Measurements from ENCODE around the gene ASAP2.

The ASAP2 gene

DNA sequence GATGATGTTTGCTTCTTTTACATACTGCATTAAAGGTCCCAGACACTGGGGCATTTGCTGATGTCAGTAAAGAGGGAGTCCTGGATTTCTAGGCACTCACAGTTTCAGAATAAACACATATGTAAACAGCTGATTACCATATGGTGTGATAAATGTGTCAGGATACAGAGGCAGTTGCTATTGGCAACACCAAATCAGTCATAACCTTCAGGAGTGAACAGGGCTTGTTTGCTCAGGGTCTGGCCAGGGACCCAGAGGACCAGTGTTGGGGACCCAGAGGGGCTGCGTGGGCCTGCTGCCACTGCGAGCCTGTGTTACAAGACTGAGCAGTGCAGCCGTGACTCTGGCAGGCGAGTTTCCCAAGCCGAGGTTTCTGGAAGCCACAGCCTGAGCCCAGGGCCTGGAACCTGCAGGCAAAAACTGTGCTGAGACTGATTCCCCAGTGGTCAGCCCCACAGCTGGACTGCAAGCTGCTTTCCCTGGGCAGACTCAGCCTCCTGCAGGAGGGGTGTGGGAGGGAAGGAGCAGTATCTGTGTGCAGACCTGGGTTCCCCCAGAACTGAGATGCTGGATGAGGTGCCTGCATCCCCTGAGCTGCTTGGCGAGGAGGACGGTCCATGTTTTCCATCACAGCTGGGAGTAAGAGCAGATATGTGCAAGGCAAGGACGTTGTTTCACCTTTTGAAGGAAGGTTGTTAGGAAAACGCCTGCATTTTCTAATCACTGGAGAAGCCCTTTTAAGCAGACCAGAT lies 23.6 kb downstream of the ASAP2 start:
- DNase-seq = peak in 1 of 56 donors; percentile 32

DNA sequence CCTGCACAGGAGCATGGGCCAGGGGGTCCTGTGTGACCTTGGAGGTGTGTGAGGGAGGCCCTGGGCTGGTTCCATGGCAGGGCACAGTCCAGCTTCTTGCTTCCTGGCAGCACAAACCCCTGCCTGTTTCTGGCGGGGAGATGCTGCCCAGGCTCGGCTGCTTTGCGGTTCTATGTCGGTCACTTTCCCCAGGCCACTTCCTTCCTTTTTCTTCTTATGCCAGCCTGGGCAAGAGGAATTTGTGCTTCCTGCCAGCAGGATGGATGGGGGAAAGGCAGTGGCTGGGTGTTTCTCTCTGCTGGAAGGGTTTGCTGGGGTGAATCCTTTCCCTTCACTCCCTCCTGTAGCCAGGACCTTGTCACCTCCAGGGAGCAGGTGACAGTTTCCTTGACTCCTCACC lies 24.3 kb downstream of the ASAP2 start:
- DNase-seq = peak in 12 of 56 donors; percentile 19 to 53 (median 42)

DNA sequence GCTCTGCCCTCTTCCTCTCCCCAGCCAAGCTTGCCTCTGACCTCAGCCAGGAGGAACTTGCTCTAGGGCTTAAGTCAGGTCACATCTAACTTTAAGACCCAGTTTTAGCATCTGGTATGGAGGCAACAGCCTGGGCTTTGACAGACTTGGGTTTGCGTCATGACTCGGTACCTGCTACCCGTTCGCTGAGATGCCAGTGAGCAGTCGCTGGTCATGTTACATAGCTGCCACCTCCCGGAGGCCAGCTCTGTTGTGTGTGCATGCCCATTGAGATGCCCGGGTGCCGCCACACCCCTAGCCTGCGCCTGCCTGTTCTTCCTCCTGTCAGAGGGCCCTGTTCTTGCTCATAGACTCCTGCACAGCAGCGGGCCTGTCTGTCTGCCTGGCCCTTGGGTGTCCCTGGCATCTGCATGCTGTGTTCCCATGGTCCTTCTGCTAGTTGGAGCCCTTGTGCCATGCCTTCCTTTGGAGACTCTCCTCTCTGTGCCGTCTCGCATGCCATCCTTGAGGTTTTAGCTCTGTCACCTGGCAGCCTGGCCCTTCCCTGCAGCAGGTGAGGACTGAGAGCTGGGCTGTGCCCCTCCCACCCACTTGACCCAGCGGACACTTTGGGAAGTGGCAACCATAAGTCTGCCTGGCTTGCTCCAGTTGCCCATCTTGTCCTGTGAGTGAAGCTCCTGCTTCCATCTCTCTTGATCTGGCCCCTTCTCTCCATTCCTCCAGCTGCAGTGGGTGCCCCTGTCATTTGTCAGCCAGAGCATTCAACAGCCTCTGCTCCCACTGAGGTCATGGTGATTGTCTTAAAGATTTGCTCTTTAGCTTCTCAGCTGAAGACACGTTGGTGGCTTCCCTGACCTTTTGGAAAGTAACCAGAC lies 24.9 kb downstream of the ASAP2 start:
- DNase-seq = no peak

GRCh38 chr2:9232166-9232479 lies 25.5 kb downstream of the ASAP2 start:
- no peak for DNase-seq

DNA sequence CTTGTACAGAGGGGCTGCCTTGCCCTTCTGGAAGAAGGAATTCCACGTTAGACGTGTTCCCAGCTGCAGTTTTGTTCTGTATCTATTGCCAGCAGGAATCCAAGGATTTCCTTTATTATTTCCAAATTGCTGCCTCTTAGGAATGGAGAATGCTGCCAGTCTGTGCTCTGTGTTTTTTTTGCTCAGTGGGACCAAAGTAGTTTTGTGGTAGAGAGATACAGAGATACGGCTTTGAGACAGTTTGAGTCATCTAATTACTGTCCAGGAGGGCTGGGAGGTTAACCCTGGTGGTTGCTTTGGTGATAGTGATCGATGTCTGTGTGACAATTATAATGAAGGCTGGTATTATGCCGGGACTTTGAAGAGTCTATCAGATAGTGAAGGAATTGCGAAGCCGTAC lies 26.3 kb downstream of the ASAP2 start:
- DNase-seq = no peak

GRCh38 chr2:9234680-9235146 lies 28.1 kb downstream of the ASAP2 start:
- DNase-seq = no peak

- DNase-seq = no peak
These were observed 28.8 kb downstream of the ASAP2 start for GRCh38 chr2:9235147-9236044.

DNA sequence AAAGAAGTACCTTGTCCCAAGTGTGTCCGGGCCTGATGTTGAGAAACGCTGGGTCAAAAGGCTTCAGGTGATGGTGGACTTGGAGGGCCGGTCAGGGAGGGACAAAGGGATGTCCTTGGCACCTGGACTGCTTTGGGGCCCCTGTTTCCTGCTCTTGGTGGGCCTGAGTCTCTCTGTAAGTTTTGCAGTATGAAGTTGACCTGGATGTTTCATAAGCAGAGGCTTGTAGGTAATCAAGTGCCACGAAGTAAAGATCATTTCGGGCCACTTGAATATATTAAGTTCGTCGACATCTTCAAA lies 29.4 kb downstream of the ASAP2 start:
- no peak for DNase-seq

DNA sequence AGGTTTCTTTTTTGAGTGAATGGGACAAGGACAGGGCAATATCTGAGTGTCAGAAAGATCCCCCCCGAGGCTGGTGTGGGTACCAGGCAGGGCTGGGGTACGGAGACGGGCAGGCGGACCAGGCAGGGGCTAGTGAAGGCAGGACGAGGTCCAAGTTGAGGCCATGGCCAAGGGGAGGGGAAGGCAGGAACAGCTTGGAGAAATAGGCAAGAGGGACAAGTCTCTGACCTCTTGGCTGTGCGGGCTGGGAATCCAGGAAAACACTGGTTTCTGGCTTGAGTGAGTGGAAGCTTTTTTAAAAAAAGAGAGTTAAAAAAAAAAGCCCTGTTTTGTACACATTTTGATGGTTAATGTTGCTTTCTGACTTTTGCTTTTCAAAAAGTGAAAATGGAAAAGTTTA lies 30.3 kb downstream of the ASAP2 start:
- DNase-seq = peak in 3 of 56 donors; percentile 27 to 38 (median 34)

- no peak for DNase-seq
These were observed 31.2 kb downstream of the ASAP2 start for GRCh38 chr2:9237831-9238230.

DNA sequence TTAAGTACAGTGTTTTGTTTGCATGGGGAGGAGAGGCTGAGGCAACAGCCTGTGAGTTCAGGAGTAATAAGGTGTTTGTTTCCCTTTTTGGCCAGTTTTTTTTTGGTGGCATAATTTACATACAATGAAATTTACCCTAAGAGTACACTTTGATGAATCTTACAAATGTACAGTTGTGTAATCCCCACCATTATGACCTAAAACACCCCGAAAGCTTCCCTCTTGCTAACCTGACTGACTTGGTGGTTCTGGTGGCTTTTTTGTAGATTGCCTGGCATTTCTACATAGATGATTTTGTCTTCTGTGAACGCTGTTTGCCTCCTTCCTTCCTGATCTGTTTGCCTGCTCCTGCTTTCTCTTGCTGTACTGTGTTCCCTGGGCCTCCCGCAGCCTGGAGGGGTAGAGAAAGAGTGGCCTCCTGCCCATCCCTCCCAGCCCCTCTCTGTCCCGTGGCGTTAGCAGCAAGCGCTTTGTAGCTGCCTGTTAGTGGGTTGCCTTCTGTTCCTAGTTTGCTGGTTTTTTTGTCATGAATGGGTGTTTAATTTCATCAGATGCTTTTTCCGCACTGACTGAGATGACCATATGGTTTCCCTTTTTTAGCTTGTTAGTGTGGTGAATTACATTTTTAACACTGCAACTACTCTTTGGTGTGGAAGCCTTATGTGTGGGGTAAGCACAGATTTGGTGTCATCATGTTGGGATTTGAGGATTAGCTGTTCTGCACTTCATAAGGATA lies 32.1 kb downstream of the ASAP2 start:
- DNase-seq = no peak

DNA sequence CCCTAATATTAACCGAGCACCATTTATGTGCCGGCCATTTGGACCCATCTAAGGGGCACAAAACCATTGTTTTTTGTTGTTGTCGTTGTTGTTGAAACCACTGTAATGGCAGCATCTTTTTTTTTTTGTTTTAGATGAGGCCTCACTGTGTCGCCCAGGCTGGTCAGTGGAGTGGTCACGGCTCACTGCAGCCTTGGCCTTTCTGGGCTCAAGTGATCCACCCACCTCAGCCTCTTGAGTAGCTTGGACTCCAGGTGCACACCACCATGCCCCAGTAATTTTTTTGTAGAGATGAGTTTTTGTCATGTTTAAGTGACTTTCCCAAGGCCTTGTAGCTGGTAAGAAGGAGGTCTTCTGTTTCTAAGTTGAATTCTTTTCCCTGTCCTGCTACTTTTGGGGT lies 33.0 kb downstream of the ASAP2 start:
- no peak for DNase-seq

DNA sequence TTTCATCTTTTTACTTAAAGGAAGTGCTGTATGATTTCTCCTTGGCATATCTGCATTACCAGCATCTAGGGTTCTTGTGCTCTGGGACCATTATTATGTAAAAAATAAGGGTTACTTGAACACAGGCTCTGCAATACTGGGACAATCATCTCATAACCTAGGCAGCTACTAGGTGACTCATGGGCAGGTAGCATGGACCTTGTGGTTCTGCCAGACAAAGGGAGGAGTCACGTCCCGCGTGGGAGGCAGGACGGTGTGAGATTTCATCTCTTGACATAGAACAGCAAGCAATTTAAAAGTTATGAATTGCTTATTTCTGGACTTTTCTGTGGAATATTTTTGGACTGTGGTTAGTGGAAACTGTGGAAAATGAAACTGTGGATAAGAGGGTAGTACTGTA lies 34.1 kb downstream of the ASAP2 start:
- no peak for DNase-seq

DNA sequence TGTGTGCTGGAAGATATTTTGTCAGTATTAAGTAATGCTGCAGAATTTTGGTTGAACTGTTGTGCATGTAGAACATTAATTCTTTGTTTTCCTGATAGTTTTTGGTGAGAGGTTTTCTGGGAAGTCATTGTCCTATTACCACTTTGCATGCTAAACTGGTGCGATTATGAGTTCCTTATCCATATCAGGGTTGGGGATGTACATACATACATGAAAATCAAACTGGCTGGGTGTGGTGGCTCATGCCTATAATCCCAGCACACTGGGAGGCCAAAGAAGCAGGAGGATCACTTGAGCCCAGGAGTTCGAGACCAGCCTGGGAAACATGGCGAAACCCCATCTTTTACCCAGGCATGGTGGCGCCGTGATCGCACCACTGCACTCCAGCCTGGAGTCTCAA lies 34.6 kb downstream of the ASAP2 start:
- no peak for DNase-seq

DNA sequence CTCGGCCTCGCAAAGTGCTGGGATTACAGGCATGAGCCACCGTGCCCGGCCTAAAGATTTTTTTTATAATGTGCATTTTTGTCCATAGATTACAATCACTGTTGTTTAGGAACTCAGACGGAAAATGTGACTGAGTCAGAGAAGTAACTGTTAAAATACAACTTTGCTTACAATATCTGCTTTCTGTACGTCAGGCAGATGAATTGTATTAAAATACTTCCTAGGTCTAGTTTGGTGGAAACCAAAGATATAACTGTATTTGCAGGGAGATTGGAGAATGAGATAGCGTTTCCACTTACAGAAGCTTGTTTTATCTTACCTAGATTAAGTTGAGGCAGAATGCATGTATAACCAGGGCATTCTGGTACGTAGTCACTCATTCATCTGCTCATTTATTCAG lies 36.7 kb downstream of the ASAP2 start:
- no peak for DNase-seq

DNA sequence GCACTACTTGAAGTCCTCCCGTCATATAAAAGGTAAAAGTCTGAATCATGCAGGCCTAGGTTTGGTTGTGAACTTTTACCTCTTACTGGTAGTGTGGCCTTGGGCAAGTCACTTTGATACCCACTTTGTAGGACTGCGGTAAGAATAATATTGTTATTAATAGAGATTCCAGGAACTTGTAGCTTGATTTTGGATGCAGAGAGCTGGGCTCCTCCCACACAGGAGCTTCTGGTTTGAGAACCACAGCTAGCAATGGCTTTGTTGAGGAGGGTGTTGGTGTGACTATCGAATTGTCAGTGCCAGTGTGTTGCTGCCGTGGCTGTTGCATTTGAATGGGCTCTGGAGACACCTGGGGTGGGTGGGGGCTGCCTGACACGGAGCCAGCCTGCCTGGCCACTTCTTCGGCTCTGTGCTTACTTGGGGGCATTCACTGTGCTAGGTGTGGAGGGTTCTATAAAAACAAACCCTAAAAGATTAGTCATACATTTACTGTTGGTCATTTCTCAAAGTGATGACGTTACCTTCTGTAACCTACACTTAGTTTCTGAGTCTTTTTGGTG lies 38.5 kb downstream of the ASAP2 start:
- DNase-seq = no peak

DNA sequence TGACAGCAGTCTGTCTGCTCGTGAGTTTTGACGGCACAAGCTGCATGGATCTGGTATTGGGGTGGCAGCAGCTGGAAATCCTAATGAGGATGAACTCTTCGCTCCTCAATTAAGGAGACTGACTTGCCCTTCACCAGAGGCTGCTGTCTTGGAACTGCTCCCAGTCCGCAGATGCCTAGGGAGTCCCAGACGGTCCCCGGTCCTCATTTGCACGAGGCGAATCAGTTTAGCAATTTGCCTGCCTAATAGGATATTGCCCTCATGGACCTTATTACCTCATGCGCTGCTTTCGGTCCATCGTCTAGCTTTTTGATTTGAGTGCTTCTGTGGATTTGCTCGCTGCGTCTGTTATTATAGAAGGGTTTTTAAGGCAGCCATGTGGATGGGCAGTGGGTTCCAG lies 40.6 kb downstream of the ASAP2 start:
- DNase-seq = peak in 1 of 56 donors; percentile 20

DNA sequence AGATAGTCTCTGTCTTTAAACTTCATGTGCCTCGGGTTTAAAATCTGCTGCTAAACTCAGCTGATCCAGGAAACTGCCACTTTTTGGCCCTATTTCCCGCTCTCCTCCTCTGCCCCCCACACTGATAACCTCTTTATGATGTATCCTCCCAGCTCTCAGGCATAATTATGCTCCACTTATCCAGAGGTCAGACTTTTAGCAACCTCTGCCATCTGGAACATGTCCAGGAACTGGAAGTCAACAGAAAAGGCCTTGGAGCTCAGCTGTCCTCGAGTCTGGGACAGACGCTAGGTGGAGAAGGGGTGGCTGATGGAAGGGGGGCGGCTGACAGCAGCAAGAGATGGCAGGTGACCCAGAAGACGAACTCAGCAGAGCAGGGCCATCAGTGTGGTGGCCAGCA lies 41.2 kb downstream of the ASAP2 start:
- peak in 1 of 56 donors; percentile 43 for DNase-seq

DNA sequence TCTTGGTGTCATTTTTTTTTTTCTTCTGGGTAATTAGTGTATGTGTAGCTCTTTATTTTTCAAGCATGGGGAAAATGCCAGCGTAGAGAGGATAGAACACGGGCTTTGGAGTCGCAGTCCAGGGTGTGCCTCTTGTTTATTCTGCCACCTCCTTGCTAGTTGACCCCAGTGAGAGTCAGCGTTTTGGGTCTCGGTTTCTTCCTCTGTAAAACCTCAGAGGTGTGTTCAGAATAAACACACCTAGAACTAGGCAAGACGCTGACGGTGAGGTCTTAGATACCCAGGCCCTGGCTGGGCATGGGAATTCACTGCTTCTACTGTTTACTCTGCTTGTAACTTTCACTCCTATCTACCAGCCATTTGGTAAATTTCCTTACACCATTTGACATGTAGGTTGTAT lies 41.8 kb downstream of the ASAP2 start:
- no peak for DNase-seq

DNA sequence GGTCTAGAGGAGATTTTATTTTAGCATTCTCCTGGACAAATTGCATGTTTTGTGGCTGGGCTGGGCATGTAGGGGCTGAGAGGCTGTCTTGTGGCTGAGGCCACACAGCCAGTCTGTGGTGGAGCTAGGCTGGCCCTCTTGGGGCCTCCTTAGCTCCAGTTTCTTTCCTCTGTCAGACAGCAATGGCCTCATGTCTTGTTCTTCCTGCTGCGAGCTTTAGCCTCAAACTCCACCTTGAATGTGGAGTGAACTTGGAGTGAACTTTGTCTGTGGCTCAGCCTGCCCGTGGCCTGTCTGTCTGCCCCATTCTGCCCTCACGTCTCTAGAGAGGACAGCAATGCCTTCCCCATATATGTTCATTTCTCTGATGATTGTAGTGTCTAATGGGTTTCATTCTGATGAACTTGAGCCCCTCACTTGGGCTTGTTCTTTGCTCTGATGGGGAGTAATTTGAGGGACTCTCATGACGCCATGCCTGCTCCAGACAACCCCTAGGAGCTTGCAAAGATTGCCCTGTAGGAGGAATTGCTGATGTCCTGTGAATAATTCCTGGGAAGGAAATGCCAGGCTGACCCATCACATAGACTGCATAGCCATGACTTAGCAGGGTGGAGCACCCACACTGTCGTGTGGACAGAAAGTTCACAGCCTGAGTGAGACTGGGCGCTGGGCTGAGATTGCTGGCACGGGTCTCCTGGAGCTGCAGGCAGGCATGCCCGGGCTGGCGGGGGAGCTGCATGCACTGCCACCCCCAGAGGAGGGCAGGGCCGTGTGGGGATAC lies 42.6 kb downstream of the ASAP2 start:
- DNase-seq = peak in 1 of 56 donors; percentile 29

Data from amygdala (tissue), 56 donors.